ENCODE data around the gene IFNA5. TPM values are rescaled to one million over a fixed set of nuclear protein-coding genes. Genes with fewer than 3 reads are reported as not detected.

The IFNA5 gene
- total RNA-seq, 1 experiment from 2014 or later = not detected

DNA sequence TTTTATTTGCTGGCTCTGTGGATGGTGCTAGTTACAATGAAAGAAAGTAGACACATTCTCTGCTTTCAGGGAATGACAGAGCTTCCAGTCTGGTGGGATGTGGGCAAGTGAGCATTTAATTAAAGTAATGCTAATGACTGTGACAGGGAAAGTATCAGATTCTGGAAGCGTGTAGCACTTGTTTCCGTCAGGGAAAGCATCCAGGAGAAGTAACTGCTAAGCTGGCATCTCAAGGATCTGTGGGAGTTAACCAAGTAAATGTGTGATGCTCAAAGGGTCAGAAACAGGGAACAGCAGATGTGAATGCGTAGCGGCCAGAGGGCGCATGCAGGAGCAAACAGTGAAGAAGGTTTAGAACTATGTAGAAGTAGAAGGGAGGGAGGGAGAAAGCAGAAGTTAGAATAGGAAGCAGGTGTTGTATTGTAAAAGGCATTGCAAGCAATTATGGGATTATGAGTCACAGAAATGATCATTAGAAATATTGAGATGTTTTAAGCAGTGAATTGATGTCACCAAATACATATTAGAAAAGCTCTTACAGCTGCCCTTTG, 17.9 kb upstream of the IFNA5 start (continued):
- TF ChIP-seq POLR2AphosphoS5 (IDR thresholded peaks at IDR 0.05; ENCODE audit: low read depth, low read length) (no peak), CBX3 (IDR thresholded peaks at IDR 0.05; ENCODE audit: low read depth) (no peak), ZNF274 (IDR thresholded peaks at IDR 0.05; ENCODE audit: low read depth, low read length) (no peak), JUND (IDR thresholded peaks at IDR 0.05) (no peak), POLR2A (IDR thresholded peaks at IDR 0.05; ENCODE audit: borderline replicate concordance, extremely low read depth, insufficient read depth, insufficient read length) (no peak)

DNA sequence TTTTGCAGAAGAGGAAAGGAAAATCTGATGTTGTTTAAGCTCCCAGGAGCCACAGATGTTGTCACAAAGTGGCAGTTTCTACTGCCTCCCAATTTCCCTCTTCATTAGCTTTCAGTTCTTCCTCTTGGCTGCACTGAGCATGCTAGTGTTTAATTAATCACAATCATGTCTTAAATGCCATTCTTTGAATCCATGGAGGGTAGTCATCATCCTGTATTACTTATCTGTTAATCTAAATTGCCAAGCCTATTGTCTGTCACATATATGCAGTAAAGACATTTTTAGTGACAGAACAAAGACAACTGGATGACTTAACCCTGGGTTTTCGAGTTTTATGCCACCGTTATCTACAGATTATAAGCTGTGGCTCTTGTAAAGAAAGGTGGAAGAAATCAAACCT, 15.4 kb upstream of the IFNA5 start:
- TF ChIP-seq SP1 (IDR thresholded peaks at IDR 0.05; ENCODE audit: low read depth) (no peak), CTCF (IDR thresholded peaks at IDR 0.05 in 2 of 3, conservative IDR thresholded peaks at IDR 0.05 in 1 of 3; ENCODE audit: borderline replicate concordance in 1 of 3, insufficient read depth in 1 of 3, low read depth in 2 of 3, low read length in 2 of 3) (no peak), TCF7L2 (IDR thresholded peaks at IDR 0.05; ENCODE audit: borderline replicate concordance, extremely low read depth, insufficient read depth, insufficient read length) (no peak), SIN3A (IDR thresholded peaks at IDR 0.05; ENCODE audit: low read depth) (no peak)
- ChIA-PET RAD21 (ENCODE audit: low non-redundant PET in 1 of 2, low total read pairs in 2 of 2, uncharacterized antibody in 2 of 2, unreplicated experiment in 2 of 2) (no interaction called here), CTCF (interaction anchor here (0.9 to 3.3 kb wide), 3 partner anchors 76 to 135 kb away, joined by 5 to 12 read pairs (median 12); no protein-coding TSS in a partner anchor), POLR2A (interaction anchor here (0.9 kb wide), 1 partner anchor 15 kb away, joined by 5 read pairs; the partner anchor contains the start of gene KLHL9)
- Histone ChIP-seq H3K36me3 (ENCODE audit: control insufficient read depth in 1 of 2, insufficient read depth in 2 of 2, low read length in 2 of 2) (0 out of 4 replicates have a peak, but pooled peaks cover 0 to 5% of the 10 kb centered on the region in 2 experiments), H4K20me1 (ENCODE audit: insufficient read depth) (no peaks in the 10 kb centered on the region), H3K79me2 (ENCODE audit: insufficient read depth, low read length) (peaks cover 4% of the 10 kb centered on the region), H3K27ac (ENCODE audit: low read depth, low read length) (no peak overlapping the region), H3K9ac (ENCODE audit: low read length) (no peak overlapping the region), H3K9me2 (ENCODE audit: insufficient read depth) (no peaks in the 10 kb centered on the region), H3K4me2 (ENCODE audit: low read length) (no peak overlapping the region), H3K9me3 (ENCODE audit: control insufficient read depth in 1 of 2, insufficient read depth in 1 of 2, low read depth in 1 of 2, low read length in 2 of 2) (no peaks in the 10 kb centered on the region), H2AFZ (ENCODE audit: low read depth, low read length, poor library complexity, severe bottlenecking) (no peak overlapping the region), H3K4me3 (replicated peaks in 1 of 2; ENCODE audit: low read depth in 1 of 2, low read length in 2 of 2) (no peak overlapping the region), H3K27me3 (ENCODE audit: insufficient read depth, low read length) (no peaks in the 10 kb centered on the region), H3K4me1 (ENCODE audit: control insufficient read depth in 1 of 2, insufficient read depth in 2 of 2, low read length in 2 of 2) (peaks cover 3 to 10% of the 10 kb centered on the region in 2 experiments; a peak in 3 of 4 replicates)
- DNase-seq (ENCODE audit: low read depth, low spot score) (no peak), ATAC-seq (no peak)
- intact Hi-C loops (cut with micrococcal nuclease) = no loop called here
- no TSS peak for BruUV-seq (replicated peaks)

All from HCT116 (cell line).